ENCODE data around the gene KRT79.
"Not testable (repeated sequence)": the region's sequence is repeated elsewhere in the genome, so short reads cannot be mapped to it uniquely, and the experiment has no call there.

The KRT79 gene

GRCh38 chr12:52801773-52802172 is 32.3 kb downstream of the KRT79 start:
- DNase-seq: no peak

GRCh38 chr12:52800259-52800917 is 33.7 kb downstream of the KRT79 start:
- no peak for DNase-seq

GRCh38 chr12:52799505-52800211 is 34.5 kb downstream of the KRT79 start:
- no peak for DNase-seq

GRCh38 chr12:52798671-52799504 is 35.2 kb downstream of the KRT79 start:
- no peak for DNase-seq

- no peak for DNase-seq
Measured at GRCh38 chr12:52798003-52798670, 36.0 kb downstream of the KRT79 start.

- no peak for DNase-seq
Measured at GRCh38 chr12:52797529-52797894, 36.6 kb downstream of the KRT79 start.

- no peak for DNase-seq
Measured at GRCh38 chr12:52796839-52797528, 37.1 kb downstream of the KRT79 start.

GRCh38 chr12:52796429-52796794 is 37.7 kb downstream of the KRT79 start:
- DNase-seq: no peak

- DNase-seq: no peak
Measured at GRCh38 chr12:52795694-52796428, 38.2 kb downstream of the KRT79 start, which contains the start of gene KRT3. TSS of gene KRT3 (minus strand) at chr12:52796117. CDS start at chr12:52796042, 75 bp downstream.

GRCh38 chr12:52795332-52795674 is 38.8 kb downstream of the KRT79 start:
- DNase-seq: not testable (repeated sequence)

GRCh38 chr12:52794479-52795331 is 39.4 kb downstream of the KRT79 start:
- no peak for DNase-seq

- no peak for DNase-seq
Measured at GRCh38 chr12:52792185-52793029, 41.7 kb downstream of the KRT79 start.

- no peak for DNase-seq
Measured at GRCh38 chr12:52791271-52792184, 42.6 kb downstream of the KRT79 start.

GRCh38 chr12:52790427-52791270 is 43.5 kb downstream of the KRT79 start:
- DNase-seq: no peak

GRCh38 chr12:52789637-52790426 is 44.3 kb downstream of the KRT79 start:
- DNase-seq: no peak

GRCh38 chr12:52788876-52789636 is 45.1 kb downstream of the KRT79 start:
- DNase-seq: no peak
